Esophagus (tissue), 2 donors: Measurements from ENCODE around the gene ST6GALNAC5. TPM values are rescaled to one million over a fixed set of nuclear protein-coding genes. Genes with fewer than 3 reads are reported as not detected.

Experiments used
- H3K27ac ChIP-seq, 2 donors: one replicate each; pipeline ENCODE4 v1.5.1; 2013; ENCODE audit warnings: low read depth in 2 of 2, mild to moderate bottlenecking in 2 of 2, inconsistent platforms in 1 of 2, low read length in 1 of 2, moderate library complexity in 1 of 2
- H3K27me3 ChIP-seq, 2 donors: one replicate each; pipeline ENCODE4 v1.6.1; 2013; ENCODE audit warnings: low read length in 2 of 2, control low read depth in 1 of 2, mild to moderate bottlenecking in 1 of 2; ENCODE audit not compliant: insufficient read depth in 2 of 2, control insufficient read depth in 1 of 2
- H3K36me3 ChIP-seq, 2 donors: one replicate each; pipeline ENCODE4 v1.6.1; 2013; ENCODE audit warnings: low read length in 1 of 2; ENCODE audit not compliant: control insufficient read depth in 2 of 2, insufficient read depth in 2 of 2
- H3K4me1 ChIP-seq, 2 donors: one replicate each; pipeline ENCODE4 v1.6.1; 2013; ENCODE audit warnings: low read length in 1 of 2; ENCODE audit not compliant: control insufficient read depth in 2 of 2, insufficient read depth in 2 of 2
- H3K4me3 ChIP-seq, 2 donors: one replicate each; pipeline ENCODE4 v1.5.1; 2013; ENCODE audit warnings: low read length in 2 of 2, mild to moderate bottlenecking in 2 of 2, low read depth in 1 of 2, moderate library complexity in 1 of 2
- H3K9me3 ChIP-seq, 2 donors: one replicate each; pipeline ENCODE4 v1.6.1; 2013; ENCODE audit warnings: mild to moderate bottlenecking in 2 of 2, low read depth in 1 of 2, low read length in 1 of 2, moderate library complexity in 1 of 2; ENCODE audit not compliant: control insufficient read depth in 2 of 2, insufficient read depth in 1 of 2
- WGBS, 2 donors: extraction: QIAGEN DNeasy Blood & Tissue Kit; methylation state at CpG; one replicate each; pipeline ENCODE4 v1.1.7; 2013; 5-methylcytosine and 5-hydroxymethylcytosine counted together
- polyA plus RNA-seq, 2 donors: library from polyadenylated mRNA; stranded (reverse); fragments of 200-250 nt; gene quantifications; one replicate each; pipeline ENCODE4 v1.2.3, GENCODE V29; 2013
- donor health status: healthy with polysubstance abuse.
- donor health status: Bipolar disorder and iron deficiency.

Gene ST6GALNAC5
- polyA plus RNA-seq, 2 donors = 0.14 to 0.20 TPM

DNA sequence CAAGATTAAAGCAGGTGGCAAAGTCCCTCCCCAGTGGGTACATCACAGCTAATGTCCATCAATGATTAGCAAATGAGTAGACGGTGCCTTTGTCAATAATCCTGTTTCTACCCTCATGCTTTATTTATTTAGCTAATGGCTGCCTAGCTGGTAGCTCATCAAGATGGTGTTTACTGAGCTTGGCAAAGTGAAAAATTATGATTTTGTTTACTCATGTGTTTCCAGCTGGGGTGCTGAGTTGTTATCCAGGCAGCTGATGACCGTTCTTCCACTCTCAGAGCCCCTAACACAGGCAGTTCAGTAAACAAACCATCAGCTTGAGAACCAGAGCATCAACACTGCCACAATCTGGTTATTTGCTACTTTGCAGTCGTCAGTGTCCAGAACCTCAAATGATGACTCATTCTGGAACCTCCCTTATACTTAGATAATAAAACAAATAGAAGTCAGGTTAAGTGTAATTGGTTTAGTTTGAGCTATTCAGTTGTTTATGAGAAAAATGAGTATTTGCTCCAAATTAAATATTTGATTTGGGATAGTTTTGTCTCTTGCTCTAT lies 163.9 kb downstream of the ST6GALNAC5 start:
- H3K27ac ChIP-seq = no peak overlapping the region
- no peaks in the 10 kb centered on the region for H3K4me1 ChIP-seq
- H3K4me3 ChIP-seq = no peak overlapping the region
- H3K36me3 ChIP-seq = no peaks in the 10 kb centered on the region
- no peaks in the 10 kb centered on the region for H3K27me3 ChIP-seq
- no peaks in the 10 kb centered on the region for H3K9me3 ChIP-seq
- 19 to 21% methylated on average over 3 of the region's 3 CpGs for WGBS, 2 donors

GRCh38 chr1:77036560-77036959 lies 169.3 kb downstream of the ST6GALNAC5 start:
- Histone ChIP-seq H3K4me1 (peaks cover 0 to 2% of the 10 kb centered on the region in 2 donors), H3K27ac (no peak overlapping the region), H3K36me3 (no peaks in the 10 kb centered on the region), H3K27me3 (no peaks in the 10 kb centered on the region), H3K4me3 (no peak overlapping the region), H3K9me3 (no peaks in the 10 kb centered on the region)
- 66 to 70% methylated on average over 2 of the region's 2 CpGs for WGBS, 2 donors

- Histone ChIP-seq H3K27ac (no peak overlapping the region), H3K36me3 (no peaks in the 10 kb centered on the region), H3K9me3 (no peaks in the 10 kb centered on the region), H3K4me1 (peaks cover 0 to 2% of the 10 kb centered on the region in 2 donors), H3K4me3 (no peak overlapping the region), H3K27me3 (no peaks in the 10 kb centered on the region)
Measured at GRCh38 chr1:77037038-77037437, 169.8 kb downstream of the ST6GALNAC5 start.

DNA sequence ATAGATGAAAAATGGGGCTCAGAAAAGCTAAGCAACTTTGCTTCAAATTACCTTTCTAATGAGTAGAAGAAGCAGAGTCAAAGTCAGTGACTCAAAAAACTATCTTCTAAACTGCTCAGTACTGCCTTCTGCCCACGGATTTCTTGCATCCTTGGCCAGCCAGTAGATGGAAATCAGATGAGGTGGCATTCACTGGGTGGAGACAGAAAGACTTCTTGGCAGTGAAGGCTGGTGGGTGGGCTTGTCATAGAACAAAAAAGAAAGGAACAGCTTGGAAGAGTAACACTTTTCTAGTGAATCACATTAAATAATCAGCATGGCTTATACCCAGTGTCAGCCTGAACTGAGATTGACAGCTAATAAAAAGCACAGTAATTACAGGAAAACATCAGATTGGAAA lies 170.7 kb downstream of the ST6GALNAC5 start:
- Histone ChIP-seq H3K4me3 (no peak overlapping the region), H3K36me3 (no peaks in the 10 kb centered on the region), H3K27me3 (no peaks in the 10 kb centered on the region), H3K9me3 (no peaks in the 10 kb centered on the region), H3K4me1 (peaks cover 0 to 2% of the 10 kb centered on the region in 2 donors), H3K27ac (no peak overlapping the region)
- WGBS, 2 donors = 52 to 53% methylated on average over 1 of the region's 1 CpG

DNA sequence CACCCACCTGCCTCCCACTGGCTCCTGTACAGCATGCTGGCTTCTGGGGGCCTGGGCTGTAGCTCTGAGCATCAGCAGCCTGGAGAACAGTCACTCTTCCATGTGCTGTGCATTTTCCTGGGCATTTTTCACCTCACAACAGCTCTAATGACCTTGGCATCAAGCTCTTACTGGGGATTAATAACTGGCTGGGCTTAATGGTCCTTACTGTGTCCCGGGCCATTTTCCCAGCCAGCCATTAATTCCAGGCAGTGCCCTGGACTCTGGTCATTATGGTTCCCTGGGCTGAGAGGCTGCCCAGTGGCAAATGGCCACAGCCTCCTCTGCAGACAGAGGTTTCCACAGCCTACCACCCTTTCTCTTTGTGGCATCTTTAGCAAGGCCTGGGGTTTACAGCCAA lies 171.8 kb downstream of the ST6GALNAC5 start:
- Histone ChIP-seq H3K4me3 (no peak overlapping the region), H3K4me1 (peaks cover 0 to 2% of the 10 kb centered on the region in 2 donors), H3K36me3 (no peaks in the 10 kb centered on the region), H3K27ac (no peak overlapping the region), H3K27me3 (no peaks in the 10 kb centered on the region), H3K9me3 (peaks cover 0 to 1% of the 10 kb centered on the region in 2 donors)
- 78 to 82% methylated on average over 1 of the region's 1 CpG for WGBS, 2 donors

- 75 to 83% methylated on average over 8 of the region's 8 CpGs for WGBS, 2 donors
- Histone ChIP-seq H3K9me3 (peaks cover 0 to 3% of the 10 kb centered on the region in 2 donors), H3K27me3 (no peaks in the 10 kb centered on the region), H3K4me1 (peaks cover 0 to 2% of the 10 kb centered on the region in 2 donors), H3K36me3 (no peaks in the 10 kb centered on the region), H3K4me3 (no peak overlapping the region), H3K27ac (no peak overlapping the region)
Measured at GRCh38 chr1:77039739-77040138, 172.5 kb downstream of the ST6GALNAC5 start.

- WGBS, 2 donors = 82 to 83% methylated on average over 3 of the region's 3 CpGs
- H3K9me3 ChIP-seq = peaks cover 0 to 3% of the 10 kb centered on the region in 2 donors
- no peak overlapping the region for H3K27ac ChIP-seq
- H3K4me1 ChIP-seq = peaks cover 0 to 2% of the 10 kb centered on the region in 2 donors
- H3K36me3 ChIP-seq = no peaks in the 10 kb centered on the region
- no peaks in the 10 kb centered on the region for H3K27me3 ChIP-seq
- H3K4me3 ChIP-seq = no peak overlapping the region
Measured at GRCh38 chr1:77040826-77041225, 173.5 kb downstream of the ST6GALNAC5 start.

DNA sequence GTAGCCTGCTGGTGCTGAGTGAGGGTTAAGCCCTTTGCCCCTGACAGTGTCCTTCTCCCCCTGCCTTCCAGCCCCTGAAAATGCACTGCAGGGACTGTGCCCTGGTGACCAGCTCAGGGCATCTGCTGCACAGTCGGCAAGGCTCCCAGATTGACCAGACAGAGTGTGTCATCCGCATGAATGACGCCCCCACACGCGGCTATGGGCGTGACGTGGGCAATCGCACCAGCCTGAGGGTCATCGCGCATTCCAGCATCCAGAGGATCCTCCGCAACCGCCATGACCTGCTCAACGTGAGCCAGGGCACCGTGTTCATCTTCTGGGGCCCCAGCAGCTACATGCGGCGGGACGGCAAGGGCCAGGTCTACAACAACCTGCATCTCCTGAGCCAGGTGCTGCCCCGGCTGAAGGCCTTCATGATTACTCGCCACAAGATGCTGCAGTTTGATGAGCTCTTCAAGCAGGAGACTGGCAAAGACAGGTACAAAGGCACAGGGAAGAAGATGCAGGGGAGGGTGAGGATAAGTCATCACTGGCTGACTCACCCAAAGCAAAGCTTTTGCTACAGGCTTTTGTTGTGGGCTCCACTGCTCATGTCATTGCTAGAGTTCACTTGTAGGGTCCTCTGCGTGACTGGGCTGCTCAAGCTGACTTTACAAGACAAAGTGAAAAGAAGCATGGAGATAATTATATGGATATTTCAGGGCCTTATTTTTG lies 177.0 kb downstream of the ST6GALNAC5 start:
- WGBS, 2 donors = 90 to 93% methylated on average over 20 of the region's 20 CpGs
- Histone ChIP-seq H3K4me3 (no peak overlapping the region), H3K9me3 (peaks cover 0 to 3% of the 10 kb centered on the region in 2 donors), H3K27me3 (no peaks in the 10 kb centered on the region), H3K4me1 (no peaks in the 10 kb centered on the region), H3K36me3 (no peaks in the 10 kb centered on the region), H3K27ac (no peak overlapping the region)

GRCh38 chr1:77047575-77047974 lies 180.3 kb downstream of the ST6GALNAC5 start:
- WGBS, 2 donors = 93 to 95% methylated on average over 1 of the region's 1 CpG

More at GRCh38 chr1:77047575-77047974, 180.3 kb downstream of the ST6GALNAC5 start:
- Histone ChIP-seq H3K27ac (no peak overlapping the region), H3K4me1 (no peaks in the 10 kb centered on the region), H3K4me3 (no peak overlapping the region), H3K36me3 (no peaks in the 10 kb centered on the region), H3K27me3 (no peaks in the 10 kb centered on the region), H3K9me3 (peaks cover 0 to 3% of the 10 kb centered on the region in 2 donors)
